ENCODE results near the gene SLC4A1.

Gene SLC4A1

GRCh38 chr17:44281570-44281969, 13.6 kb upstream of the SLC4A1 start:
- no peak overlapping the region for H3K9ac ChIP-seq (ENCODE audit: low read depth, low read length)
- TF ChIP-seq EZH2 (IDR thresholded peaks at IDR 0.05; ENCODE audit: borderline replicate concordance, low read depth, low read length, severe bottlenecking), result no peak
- TF ChIP-seq, protein P1, sequence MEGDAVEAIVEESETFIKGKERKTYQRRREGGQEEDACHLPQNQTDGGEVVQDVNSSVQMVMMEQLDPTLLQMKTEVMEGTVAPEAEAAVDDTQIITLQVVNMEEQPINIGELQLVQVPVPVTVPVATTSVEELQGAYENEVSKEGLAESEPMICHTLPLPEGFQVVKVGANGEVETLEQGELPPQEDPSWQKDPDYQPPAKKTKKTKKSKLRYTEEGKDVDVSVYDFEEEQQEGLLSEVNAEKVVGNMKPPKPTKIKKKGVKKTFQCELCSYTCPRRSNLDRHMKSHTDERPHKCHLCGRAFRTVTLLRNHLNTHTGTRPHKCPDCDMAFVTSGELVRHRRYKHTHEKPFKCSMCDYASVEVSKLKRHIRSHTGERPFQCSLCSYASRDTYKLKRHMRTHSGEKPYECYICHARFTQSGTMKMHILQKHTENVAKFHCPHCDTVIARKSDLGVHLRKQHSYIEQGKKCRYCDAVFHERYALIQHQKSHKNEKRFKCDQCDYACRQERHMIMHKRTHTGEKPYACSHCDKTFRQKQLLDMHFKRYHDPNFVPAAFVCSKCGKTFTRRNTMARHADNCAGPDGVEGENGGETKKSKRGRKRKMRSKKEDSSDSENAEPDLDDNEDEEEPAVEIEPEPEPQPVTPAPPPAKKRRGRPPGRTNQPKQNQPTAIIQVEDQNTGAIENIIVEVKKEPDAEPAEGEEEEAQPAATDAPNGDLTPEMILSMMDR (IDR thresholded peaks at IDR 0.05; ENCODE audit: borderline replicate concordance, extremely low read depth, low read length, poor library complexity, severe bottlenecking), result no peak

DNA sequence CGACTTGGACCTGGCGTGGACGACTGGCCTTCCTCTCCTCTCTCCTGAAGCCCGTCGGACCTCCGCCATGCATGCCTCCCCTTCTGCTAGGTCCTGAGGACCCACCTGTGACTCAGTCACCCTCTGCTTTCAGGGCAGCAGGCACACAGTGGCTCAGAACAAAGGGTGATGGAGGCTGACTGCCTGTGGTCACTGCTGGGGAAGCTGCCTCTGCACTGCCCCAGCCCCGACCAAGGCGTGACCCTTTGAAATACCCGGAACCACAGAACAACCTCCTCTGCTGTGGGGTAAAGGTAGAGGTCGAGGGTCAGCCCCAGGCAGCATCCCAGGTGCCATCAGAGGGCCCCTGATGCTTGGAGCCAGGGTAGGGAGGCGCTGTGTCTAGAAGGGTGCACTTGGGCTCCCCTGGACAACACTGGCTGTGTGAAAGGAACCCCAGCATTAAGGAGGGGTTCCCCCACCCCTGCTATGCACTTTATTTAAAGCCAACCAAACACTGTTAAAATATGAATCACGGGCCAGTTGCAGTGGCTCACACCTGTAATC, 12.5 kb upstream of the SLC4A1 start:
- DNase-seq, result no peak

More at GRCh38 chr17:44281570-44281969, 13.6 kb upstream of the SLC4A1 start:
- Histone ChIP-seq H3K36me3 (ENCODE audit: insufficient read depth, low read length) (no peaks in the 10 kb centered on the region), H3K27ac (ENCODE audit: low read length) (no peak overlapping the region), H2AFZ (ENCODE audit: low read depth, low read length) (no peak overlapping the region), H3K9me3 (ENCODE audit: insufficient read depth, low read length, severe bottlenecking) (no peaks in the 10 kb centered on the region), H3K27me3 (ENCODE audit: insufficient read depth, low read length, poor library complexity) (peaks cover 11% of the 10 kb centered on the region), H3K79me2 (ENCODE audit: insufficient read depth, low read length) (no peaks in the 10 kb centered on the region), H3K4me3 (ENCODE audit: low read depth in 1 of 2, low read length in 2 of 2) (no peak overlapping the region), H4K20me1 (ENCODE audit: insufficient read depth, low read length) (no peaks in the 10 kb centered on the region), H3K4me1 (ENCODE audit: insufficient read depth, low read length) (no peaks in the 10 kb centered on the region), H3K4me2 (ENCODE audit: insufficient read depth, low read length) (no peak overlapping the region)
- DNase-seq (no peak), ATAC-seq (ENCODE audit: insufficient read depth, low read depth) (no peak)

GRCh38 chr17:44279666-44280391, 11.9 kb upstream of the SLC4A1 start:
- TF ChIP-seq, protein P1 (IDR thresholded peaks at IDR 0.05; ENCODE audit: borderline replicate concordance, extremely low read depth, low read length, poor library complexity, severe bottlenecking), result no peak
- no peak for TF ChIP-seq EZH2 (IDR thresholded peaks at IDR 0.05; ENCODE audit: borderline replicate concordance, low read depth, low read length, severe bottlenecking)
- no peak overlapping the region for H3K4me3 ChIP-seq (ENCODE audit: low read depth in 1 of 2, low read length in 2 of 2)
- ATAC-seq (ENCODE audit: insufficient read depth, low read depth) (no peak), DNase-seq (no peak)
- peaks cover 16% of the 10 kb centered on the region for H3K27me3 ChIP-seq (ENCODE audit: insufficient read depth, low read length, poor library complexity)
- no peaks in the 10 kb centered on the region for H3K9me3 ChIP-seq (ENCODE audit: insufficient read depth, low read length, severe bottlenecking)
- H3K27ac ChIP-seq (ENCODE audit: low read length), result no peak overlapping the region
- no peak overlapping the region for H3K4me2 ChIP-seq (ENCODE audit: insufficient read depth, low read length)
- H3K4me1 ChIP-seq (ENCODE audit: insufficient read depth, low read length), result no peaks in the 10 kb centered on the region
- H4K20me1 ChIP-seq (ENCODE audit: insufficient read depth, low read length), result no peaks in the 10 kb centered on the region
- H2AFZ ChIP-seq (ENCODE audit: low read depth, low read length), result no peak overlapping the region
- no peaks in the 10 kb centered on the region for H3K79me2 ChIP-seq (ENCODE audit: insufficient read depth, low read length)
- H3K9ac ChIP-seq (ENCODE audit: low read depth, low read length), result no peak overlapping the region
- H3K36me3 ChIP-seq (ENCODE audit: insufficient read depth, low read length), result no peaks in the 10 kb centered on the region

More for the DNA sequence above, 12.5 kb upstream of the SLC4A1 start:
- TF ChIP-seq EZH2 (IDR thresholded peaks at IDR 0.05; ENCODE audit: borderline replicate concordance, low read depth, low read length, severe bottlenecking), result no peak
- Histone ChIP-seq H3K4me3 (ENCODE audit: low read depth in 1 of 2, low read length in 2 of 2) (no peak overlapping the region), H3K9ac (ENCODE audit: low read depth, low read length) (no peak overlapping the region), H2AFZ (ENCODE audit: low read depth, low read length) (no peak overlapping the region), H3K9me3 (ENCODE audit: insufficient read depth, low read length, severe bottlenecking) (no peaks in the 10 kb centered on the region), H3K27ac (ENCODE audit: low read length) (no peak overlapping the region), H3K36me3 (ENCODE audit: insufficient read depth, low read length) (no peaks in the 10 kb centered on the region), H3K79me2 (ENCODE audit: insufficient read depth, low read length) (no peaks in the 10 kb centered on the region), H4K20me1 (ENCODE audit: insufficient read depth, low read length) (no peaks in the 10 kb centered on the region), H3K4me2 (ENCODE audit: insufficient read depth, low read length) (no peak overlapping the region), H3K27me3 (ENCODE audit: insufficient read depth, low read length, poor library complexity) (peaks cover 11% of the 10 kb centered on the region), H3K4me1 (ENCODE audit: insufficient read depth, low read length) (no peaks in the 10 kb centered on the region)
- ATAC-seq (ENCODE audit: insufficient read depth, low read depth), result no peak

- no peak for ATAC-seq (ENCODE audit: insufficient read depth, low read depth)
- Histone ChIP-seq H3K4me3 (ENCODE audit: low read depth in 1 of 2, low read length in 2 of 2) (no peak overlapping the region), H3K4me2 (ENCODE audit: insufficient read depth, low read length) (no peak overlapping the region), H3K79me2 (ENCODE audit: insufficient read depth, low read length) (no peaks in the 10 kb centered on the region), H3K36me3 (ENCODE audit: insufficient read depth, low read length) (no peaks in the 10 kb centered on the region), H3K9ac (ENCODE audit: low read depth, low read length) (no peak overlapping the region), H3K4me1 (ENCODE audit: insufficient read depth, low read length) (no peaks in the 10 kb centered on the region), H3K9me3 (ENCODE audit: insufficient read depth, low read length, severe bottlenecking) (no peaks in the 10 kb centered on the region), H4K20me1 (ENCODE audit: insufficient read depth, low read length) (no peaks in the 10 kb centered on the region), H3K27ac (ENCODE audit: low read length) (no peak overlapping the region), H2AFZ (ENCODE audit: low read depth, low read length) (no peak overlapping the region), H3K27me3 (ENCODE audit: insufficient read depth, low read length, poor library complexity) (peaks cover 16% of the 10 kb centered on the region)
- DNase-seq, result no peak
- TF ChIP-seq, protein P1 (IDR thresholded peaks at IDR 0.05; ENCODE audit: borderline replicate concordance, extremely low read depth, low read length, poor library complexity, severe bottlenecking), result no peak
- TF ChIP-seq EZH2 (IDR thresholded peaks at IDR 0.05; ENCODE audit: borderline replicate concordance, low read depth, low read length, severe bottlenecking), result no peak
These were observed 11.4 kb upstream of the SLC4A1 start for GRCh38 chr17:44279346-44279665.

Data from DND-41 (cell line).